ENCODE data around the gene MTMR10.

- no peak for TF ChIP-seq POLR2AphosphoS5 (IDR thresholded peaks at IDR 0.05; ENCODE audit: low read depth)
- TF ChIP-seq, protein P1, sequence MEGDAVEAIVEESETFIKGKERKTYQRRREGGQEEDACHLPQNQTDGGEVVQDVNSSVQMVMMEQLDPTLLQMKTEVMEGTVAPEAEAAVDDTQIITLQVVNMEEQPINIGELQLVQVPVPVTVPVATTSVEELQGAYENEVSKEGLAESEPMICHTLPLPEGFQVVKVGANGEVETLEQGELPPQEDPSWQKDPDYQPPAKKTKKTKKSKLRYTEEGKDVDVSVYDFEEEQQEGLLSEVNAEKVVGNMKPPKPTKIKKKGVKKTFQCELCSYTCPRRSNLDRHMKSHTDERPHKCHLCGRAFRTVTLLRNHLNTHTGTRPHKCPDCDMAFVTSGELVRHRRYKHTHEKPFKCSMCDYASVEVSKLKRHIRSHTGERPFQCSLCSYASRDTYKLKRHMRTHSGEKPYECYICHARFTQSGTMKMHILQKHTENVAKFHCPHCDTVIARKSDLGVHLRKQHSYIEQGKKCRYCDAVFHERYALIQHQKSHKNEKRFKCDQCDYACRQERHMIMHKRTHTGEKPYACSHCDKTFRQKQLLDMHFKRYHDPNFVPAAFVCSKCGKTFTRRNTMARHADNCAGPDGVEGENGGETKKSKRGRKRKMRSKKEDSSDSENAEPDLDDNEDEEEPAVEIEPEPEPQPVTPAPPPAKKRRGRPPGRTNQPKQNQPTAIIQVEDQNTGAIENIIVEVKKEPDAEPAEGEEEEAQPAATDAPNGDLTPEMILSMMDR (IDR thresholded peaks at IDR 0.05; ENCODE audit: insufficient read depth, low read length), result no peak
- TF ChIP-seq GABPA (IDR thresholded peaks at IDR 0.05; ENCODE audit: low read depth), result no peak
- TF ChIP-seq, protein P2, sequence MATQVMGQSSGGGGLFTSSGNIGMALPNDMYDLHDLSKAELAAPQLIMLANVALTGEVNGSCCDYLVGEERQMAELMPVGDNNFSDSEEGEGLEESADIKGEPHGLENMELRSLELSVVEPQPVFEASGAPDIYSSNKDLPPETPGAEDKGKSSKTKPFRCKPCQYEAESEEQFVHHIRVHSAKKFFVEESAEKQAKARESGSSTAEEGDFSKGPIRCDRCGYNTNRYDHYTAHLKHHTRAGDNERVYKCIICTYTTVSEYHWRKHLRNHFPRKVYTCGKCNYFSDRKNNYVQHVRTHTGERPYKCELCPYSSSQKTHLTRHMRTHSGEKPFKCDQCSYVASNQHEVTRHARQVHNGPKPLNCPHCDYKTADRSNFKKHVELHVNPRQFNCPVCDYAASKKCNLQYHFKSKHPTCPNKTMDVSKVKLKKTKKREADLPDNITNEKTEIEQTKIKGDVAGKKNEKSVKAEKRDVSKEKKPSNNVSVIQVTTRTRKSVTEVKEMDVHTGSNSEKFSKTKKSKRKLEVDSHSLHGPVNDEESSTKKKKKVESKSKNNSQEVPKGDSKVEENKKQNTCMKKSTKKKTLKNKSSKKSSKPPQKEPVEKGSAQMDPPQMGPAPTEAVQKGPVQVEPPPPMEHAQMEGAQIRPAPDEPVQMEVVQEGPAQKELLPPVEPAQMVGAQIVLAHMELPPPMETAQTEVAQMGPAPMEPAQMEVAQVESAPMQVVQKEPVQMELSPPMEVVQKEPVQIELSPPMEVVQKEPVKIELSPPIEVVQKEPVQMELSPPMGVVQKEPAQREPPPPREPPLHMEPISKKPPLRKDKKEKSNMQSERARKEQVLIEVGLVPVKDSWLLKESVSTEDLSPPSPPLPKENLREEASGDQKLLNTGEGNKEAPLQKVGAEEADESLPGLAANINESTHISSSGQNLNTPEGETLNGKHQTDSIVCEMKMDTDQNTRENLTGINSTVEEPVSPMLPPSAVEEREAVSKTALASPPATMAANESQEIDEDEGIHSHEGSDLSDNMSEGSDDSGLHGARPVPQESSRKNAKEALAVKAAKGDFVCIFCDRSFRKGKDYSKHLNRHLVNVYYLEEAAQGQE (IDR thresholded peaks at IDR 0.05; ENCODE audit: insufficient replicate concordance, low read depth), result no peak
Measured at GRCh38 chr15:30926161-30926560, 65.3 kb downstream of the MTMR10 start.

Measured in HL-60 (cell line).